CD14-positive monocyte (primary cell): ENCODE measurements around the gene PADI4. TPM values are rescaled to one million over a fixed set of nuclear protein-coding genes. Genes with fewer than 3 reads are reported as not detected.

ENCODE experiments used
- DNase-seq, 3 donors: peaks; one replicate each; pipeline ENCODE4 v3.0.0-alpha.2; 2011 to 2022
- H2AFZ ChIP-seq: 2 replicates; pipeline ENCODE4 v1.6.0; 2012; ENCODE audit warnings: mild to moderate bottlenecking, low read depth, low read length, inconsistent platforms; ENCODE audit not compliant: insufficient read depth, poor library complexity, severe bottlenecking
- H3K27ac ChIP-seq, 2 donors: 1 replicate in 1 of 2; 2 replicates in 1 of 2; pipeline ENCODE4 v1.5.1; 2012 to 2013; ENCODE audit warnings: low read length in 2 of 2, control low read depth in 1 of 2, inconsistent platforms in 1 of 2, low read depth in 1 of 2, mild to moderate bottlenecking in 1 of 2
- H3K27me3 ChIP-seq, 2 donors: one replicate each; pipeline versions ENCODE4 v1.6.0 to v1.6.1; 2011 to 2013; ENCODE audit warnings: low read length in 2 of 2; ENCODE audit not compliant: control insufficient read depth in 2 of 2, insufficient read depth in 2 of 2
- H3K36me3 ChIP-seq, 2 donors: replicated peaks in 1 of 2; 1 replicate in 1 of 2; 2 replicates in 1 of 2; pipeline versions ENCODE4 v1.5.1 to v1.6.1; 2012 to 2013; ENCODE audit warnings: low read length in 2 of 2, control low read depth in 1 of 2, inconsistent platforms in 1 of 2, mild to moderate bottlenecking in 1 of 2; ENCODE audit not compliant: insufficient read depth in 2 of 2, control insufficient read depth in 1 of 2
- H3K4me1 ChIP-seq, 2 donors: 1 replicate in 1 of 2; 2 replicates in 1 of 2; pipeline versions ENCODE4 v1.5.1 to v1.6.1; 2012 to 2013; ENCODE audit warnings: low read length in 2 of 2, control low read depth in 1 of 2, inconsistent platforms in 1 of 2, mild to moderate bottlenecking in 1 of 2, moderate library complexity in 1 of 2; ENCODE audit not compliant: insufficient read depth in 2 of 2, control insufficient read depth in 1 of 2
- H3K4me2 ChIP-seq: replicated peaks from 2 replicates; pipeline ENCODE3; 2012; ENCODE audit warnings: low read length, moderate library complexity, mild to moderate bottlenecking; ENCODE audit not compliant: poor library complexity, severe bottlenecking; ENCODE audit errors: extremely low read depth
- H3K4me3 ChIP-seq, 3 experiments: fragments of 200-600 bp in 1 of 3; sonication (generic) in 1 of 3; replicated peaks in 1 of 3; 1 replicate in 2 of 3; 2 replicates in 1 of 3; pipeline ENCODE4 v1.5.1; 2011 to 2013; ENCODE audit warnings: low read length in 3 of 3, mild to moderate bottlenecking in 3 of 3, control low read depth in 2 of 3, low read depth in 2 of 3, inconsistent platforms in 1 of 3, moderate library complexity in 1 of 3
- H3K79me2 ChIP-seq: 2 replicates; pipeline ENCODE4 v1.6.0; 2012; ENCODE audit warnings: mild to moderate bottlenecking, control low read depth, inconsistent platforms, low read length, moderate library complexity; ENCODE audit not compliant: insufficient read depth
- H3K9ac ChIP-seq: 2 replicates; pipeline ENCODE4 v1.6.0; 2017; ENCODE audit warnings: low read length, mild to moderate bottlenecking; ENCODE audit not compliant: insufficient read depth, poor library complexity, severe bottlenecking
- H3K9me3 ChIP-seq, 2 donors: replicated peaks in 1 of 2; 1 replicate in 1 of 2; 2 replicates in 1 of 2; pipeline versions ENCODE4 v1.5.1 to v1.6.1; 2012 to 2013; ENCODE audit warnings: low read length in 2 of 2, control low read depth in 1 of 2; ENCODE audit not compliant: control insufficient read depth in 1 of 2, insufficient read depth in 1 of 2
- H4K20me1 ChIP-seq: 2 replicates; pipeline ENCODE4 v1.6.0; 2012; ENCODE audit warnings: mild to moderate bottlenecking, low read length, control low read depth, moderate library complexity; ENCODE audit not compliant: insufficient read depth
- H3K27ac Mint-ChIP-seq, 7 donors: one replicate each; pipeline ENCODE4 v1.8.0; 2020; ENCODE audit warnings: mild to moderate bottlenecking in 7 of 7, mixed read lengths in 7 of 7, moderate library complexity in 6 of 7, inconsistent platforms in 2 of 7
- H3K27me3 Mint-ChIP-seq, 3 donors: one replicate each; pipeline ENCODE4 v1.8.0; 2021 to 2022; ENCODE audit warnings: low read depth in 3 of 3, mild to moderate bottlenecking in 3 of 3, mixed read lengths in 3 of 3, moderate library complexity in 3 of 3, inconsistent platforms in 1 of 3
- H3K36me3 Mint-ChIP-seq, 2 donors: one replicate each; pipeline ENCODE4 v1.8.0; 2020; ENCODE audit warnings: mixed read lengths in 2 of 2, inconsistent platforms in 1 of 2, mild to moderate bottlenecking in 1 of 2
- H3K4me1 Mint-ChIP-seq: one replicate; pipeline ENCODE4 v1.8.0; 2020; ENCODE audit warnings: mild to moderate bottlenecking, mixed read lengths
- H3K4me3 Mint-ChIP-seq, 2 donors: one replicate each; pipeline ENCODE4 v1.8.0; 2020; ENCODE audit warnings: mild to moderate bottlenecking in 2 of 2, mixed read lengths in 2 of 2, moderate library complexity in 1 of 2
- H3K9me3 Mint-ChIP-seq, 7 donors: one replicate each; pipeline ENCODE4 v1.8.0; 2020 to 2022; ENCODE audit warnings: mixed read lengths in 7 of 7, mild to moderate bottlenecking in 6 of 7, moderate library complexity in 6 of 7, inconsistent platforms in 2 of 7
- WGBS: methylation state at CpG from one replicate; pipeline ENCODE4 v1.1.5; 2013; ENCODE audit warnings: missing lambda C conversion rate; ENCODE audit not compliant: insufficient coverage; 5-methylcytosine and 5-hydroxymethylcytosine counted together
- intact Hi-C, 2 donors: fragments of 100-400 bp; cut with micrococcal nuclease; formaldehyde crosslinking; loops; one replicate each; pipeline versions ENCODE4 v1.15.0 to v1.15.1; 2023
- polyA plus RNA-seq, 3 donors: library from polyadenylated mRNA; depleted of rRNA in 1 of 3; unstranded in 2 of 3; stranded (reverse) in 1 of 3; fragments of 300-500 nt in 2 of 3; fragments of >200 nt in 1 of 3; fragmentation: Illumina TruSeq in 2 of 3; gene quantifications; 1 replicate in 2 of 3; 2 replicates in 1 of 3; pipeline ENCODE4 v1.2.3, GENCODE V29; 2012 to 2021
- TF ChIP-seq, protein P1 (sequence below): fragments of 200-600 bp; IDR thresholded peaks from one replicate; pipeline ENCODE4 v1.8.0; 2022; ENCODE audit warnings: antibody characterized with exemption, mild to moderate bottlenecking

The PADI4 gene
- polyA plus RNA-seq, 3 donors = 160 to 356 (median 164) TPM

DNA sequence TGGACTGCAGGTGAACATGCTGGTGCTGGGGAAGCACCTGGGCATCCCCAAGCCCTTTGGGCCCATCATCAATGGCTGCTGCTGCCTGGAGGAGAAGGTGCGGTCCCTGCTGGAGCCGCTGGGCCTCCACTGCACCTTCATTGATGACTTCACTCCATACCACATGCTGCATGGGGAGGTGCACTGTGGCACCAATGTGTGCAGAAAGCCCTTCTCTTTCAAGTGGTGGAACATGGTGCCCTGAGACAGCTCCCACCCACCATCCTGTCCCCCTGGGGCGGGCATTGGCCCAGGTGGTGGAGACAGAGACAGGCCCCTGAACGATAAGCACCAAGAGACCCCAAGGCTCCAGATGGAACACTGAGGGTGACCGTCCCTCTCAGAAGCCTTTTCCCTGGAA, 25.2 kb upstream of the PADI4 start:
- Mint-ChIP-seq H3K36me3 (peaks cover 0 to 2% of the 10 kb centered on the region in 2 donors), H3K4me3 (no peak overlapping the region), H3K27ac (peak overlapping the region; percentile 82 to 98 (median 95)), H3K27me3 (peaks cover 0 to 4% (median 0%) of the 10 kb centered on the region in 3 donors), H3K4me1 (peaks cover 88% of the 10 kb centered on the region), H3K9me3 (peaks cover 0 to 4% (median 0%) of the 10 kb centered on the region in 7 donors)
- H3K27me3 ChIP-seq = no peaks in the 10 kb centered on the region
- H3K4me3 ChIP-seq = peak overlapping the region in 1 of 3 experiments; percentile 60
- no peaks in the 10 kb centered on the region for H3K9me3 ChIP-seq
- no peak overlapping the region for H3K9ac ChIP-seq
- H3K4me1 ChIP-seq = peaks cover 77 to 78% of the 10 kb centered on the region in 2 donors
- intact Hi-C loops = loop anchor here in 1 of 2 donors (5.0 kb wide), 1 partner anchor 34 kb away; no protein-coding TSS in a partner anchor
- H2AFZ ChIP-seq = peak overlapping the region; percentile 3
- H3K36me3 ChIP-seq = no peaks in the 10 kb centered on the region
- H4K20me1 ChIP-seq = no peaks in the 10 kb centered on the region
- H3K4me2 ChIP-seq = peak overlapping the region; percentile 67
- peak overlapping the region; percentile 62 to 65 for H3K27ac ChIP-seq
- H3K79me2 ChIP-seq = no peaks in the 10 kb centered on the region
- 90% methylated on average over 2 of the region's 5 CpGs for WGBS
- no peak for DNase-seq
- TF ChIP-seq, protein P1, sequence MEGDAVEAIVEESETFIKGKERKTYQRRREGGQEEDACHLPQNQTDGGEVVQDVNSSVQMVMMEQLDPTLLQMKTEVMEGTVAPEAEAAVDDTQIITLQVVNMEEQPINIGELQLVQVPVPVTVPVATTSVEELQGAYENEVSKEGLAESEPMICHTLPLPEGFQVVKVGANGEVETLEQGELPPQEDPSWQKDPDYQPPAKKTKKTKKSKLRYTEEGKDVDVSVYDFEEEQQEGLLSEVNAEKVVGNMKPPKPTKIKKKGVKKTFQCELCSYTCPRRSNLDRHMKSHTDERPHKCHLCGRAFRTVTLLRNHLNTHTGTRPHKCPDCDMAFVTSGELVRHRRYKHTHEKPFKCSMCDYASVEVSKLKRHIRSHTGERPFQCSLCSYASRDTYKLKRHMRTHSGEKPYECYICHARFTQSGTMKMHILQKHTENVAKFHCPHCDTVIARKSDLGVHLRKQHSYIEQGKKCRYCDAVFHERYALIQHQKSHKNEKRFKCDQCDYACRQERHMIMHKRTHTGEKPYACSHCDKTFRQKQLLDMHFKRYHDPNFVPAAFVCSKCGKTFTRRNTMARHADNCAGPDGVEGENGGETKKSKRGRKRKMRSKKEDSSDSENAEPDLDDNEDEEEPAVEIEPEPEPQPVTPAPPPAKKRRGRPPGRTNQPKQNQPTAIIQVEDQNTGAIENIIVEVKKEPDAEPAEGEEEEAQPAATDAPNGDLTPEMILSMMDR = no peak

DNA sequence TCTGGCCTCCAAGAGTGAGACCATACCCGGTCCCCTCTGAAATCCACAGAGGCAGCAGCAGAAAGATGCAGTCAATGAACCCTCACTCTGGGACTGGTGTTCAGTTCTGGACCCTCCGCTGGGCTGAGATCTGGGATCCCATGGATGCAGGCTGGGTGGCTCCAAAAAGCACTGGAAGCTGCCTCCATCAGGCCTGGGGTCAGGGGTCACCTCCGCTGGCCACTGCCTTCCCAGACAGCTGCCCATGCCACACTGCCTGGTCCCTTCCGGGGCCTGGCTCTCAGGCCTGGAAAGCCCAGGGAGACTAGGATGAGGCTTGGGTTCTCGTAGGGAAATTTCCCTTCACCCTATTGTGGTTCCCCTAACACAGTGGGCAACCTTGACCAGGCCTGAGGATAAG, 21.4 kb upstream of the PADI4 start:
- no peaks in the 10 kb centered on the region for H3K27me3 ChIP-seq
- no peak overlapping the region for H2AFZ ChIP-seq
- H4K20me1 ChIP-seq = no peaks in the 10 kb centered on the region
- H3K4me3 ChIP-seq = peak overlapping the region in 1 of 3 experiments; percentile 35
- Mint-ChIP-seq H3K9me3 (peaks cover 0 to 3% (median 0%) of the 10 kb centered on the region in 7 donors), H3K4me1 (peaks cover 72% of the 10 kb centered on the region), H3K36me3 (peaks cover 0 to 2% of the 10 kb centered on the region in 2 donors), H3K27me3 (peaks cover 0 to 4% (median 0%) of the 10 kb centered on the region in 3 donors), H3K4me3 (no peak overlapping the region), H3K27ac (peak overlapping the region; percentile 73 to 93 (median 89))
- H3K9ac ChIP-seq = no peak overlapping the region
- no peaks in the 10 kb centered on the region for H3K9me3 ChIP-seq
- H3K4me1 ChIP-seq = peaks cover 67 to 69% of the 10 kb centered on the region in 2 donors
- TF ChIP-seq, protein P1 = no peak
- H3K79me2 ChIP-seq = no peaks in the 10 kb centered on the region
- peak overlapping the region; percentile 66 for H3K4me2 ChIP-seq
- intact Hi-C loops = no loop called here
- H3K27ac ChIP-seq = peak overlapping the region; percentile 67 to 75
- WGBS = 85% methylated on average over 5 of the region's 5 CpGs
- DNase-seq = no peak
- no peaks in the 10 kb centered on the region for H3K36me3 ChIP-seq
